PFSK-1 (cell line): ENCODE measurements around the gene KIAA1958.

Experiments used
- POLR2AphosphoS5 ChIP-seq: IDR thresholded peaks from 2 replicates; pipeline ENCODE4 v1.6.1; 2012; ENCODE audit warnings: low read depth, mild to moderate bottlenecking, control low read depth, low read length, moderate library complexity
- REST ChIP-seq, 2 experiments: IDR thresholded peaks; 2 replicates each; pipeline versions ENCODE4 v1.6.1 to v1.8.0; 2011 to 2012; ENCODE audit warnings: low read depth in 2 of 2, low read length in 2 of 2, control low read depth in 1 of 2, inconsistent platforms in 1 of 2, mild to moderate bottlenecking in 1 of 2, moderate library complexity in 1 of 2; ENCODE audit not compliant: insufficient read depth in 1 of 2
- SIN3A ChIP-seq: IDR thresholded peaks from 2 replicates; pipeline ENCODE4 v1.6.1; 2012; ENCODE audit warnings: mild to moderate bottlenecking, low read length, moderate library complexity, borderline replicate concordance; ENCODE audit not compliant: insufficient read depth
- TAF1 ChIP-seq: IDR thresholded peaks from 2 replicates; pipeline ENCODE4 v1.6.1; 2012; ENCODE audit warnings: low read length, control low read depth, borderline replicate concordance; ENCODE audit not compliant: insufficient read depth

GRCh38 chr9:112443200-112443599 is 43.4 kb upstream of the KIAA1958 start:
- no peak for TF ChIP-seq POLR2AphosphoS5
- TF ChIP-seq REST (IDR thresholded peaks at IDR 0.05; ENCODE audit: insufficient read depth in 1 of 2, low read depth in 2 of 2, low read length in 2 of 2), result no peak
- TF ChIP-seq TAF1, result no peak
- TF ChIP-seq SIN3A, result no peak
